Measurements from ENCODE around the gene CDKN1C. TPM values are rescaled to one million over a fixed set of nuclear protein-coding genes. Genes with fewer than 3 reads are reported as not detected.
A peak's percentile ranks its signal among the peaks of the same experiment; 100 is the strongest.

CDKN1C gene
- total RNA-seq, 1 donor from 2014 or later, result 34.8 TPM

DNA sequence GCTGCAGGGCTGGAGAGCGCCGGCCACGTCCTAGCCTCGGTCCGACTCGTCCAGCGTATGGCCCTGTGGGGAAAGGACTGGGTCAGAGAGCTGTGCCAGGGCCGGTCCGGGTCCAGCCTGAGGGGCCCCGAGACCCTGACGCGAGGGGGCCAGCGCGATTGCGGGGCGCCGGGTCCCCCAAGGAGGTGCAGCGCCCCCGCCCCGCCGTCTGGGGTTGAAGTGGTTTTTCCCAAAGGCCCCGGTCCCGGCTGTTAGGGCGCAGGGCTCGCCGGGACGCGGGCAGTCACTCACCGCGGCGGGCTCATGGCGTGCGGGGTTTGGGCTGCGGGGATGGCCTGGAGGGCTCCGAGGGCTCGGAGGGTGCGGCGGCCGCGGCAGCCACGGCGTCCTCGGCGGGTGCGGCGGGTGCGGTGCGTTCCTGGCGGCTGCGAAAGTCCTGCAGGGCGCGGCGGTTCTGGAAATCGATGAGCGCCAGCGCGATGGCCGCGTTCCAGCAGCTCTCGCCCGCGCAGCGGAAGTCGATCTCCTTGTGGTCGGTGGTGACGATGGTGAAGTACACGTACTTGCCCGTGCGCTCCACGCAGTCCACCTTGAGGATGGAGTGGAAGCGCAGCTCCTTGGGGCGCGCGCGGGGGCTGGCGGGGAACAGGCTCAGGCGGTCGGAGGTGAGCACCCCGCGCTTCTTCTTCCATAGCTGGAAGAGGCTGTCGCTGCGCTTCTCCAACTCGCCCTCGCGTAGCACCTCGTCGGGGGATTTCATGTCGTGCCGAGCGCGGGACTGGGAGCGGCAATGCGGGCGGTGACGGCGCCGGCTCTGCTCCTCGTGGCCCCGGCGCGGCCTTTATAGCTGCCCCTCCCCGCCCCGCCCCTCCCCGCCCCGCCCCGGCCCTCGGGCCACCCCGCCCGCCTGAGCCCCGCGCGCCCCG, 43.3 kb upstream of the CDKN1C start, which contains the start of gene PHLDA2:
Gene PHLDA2 (minus strand): TSS at position 816 of the 926 bp plus-strand sequence. CDS start 56 bp downstream, at position 760.
- DNase-seq (ENCODE audit: low read depth), result no peak
- Histone ChIP-seq H3K4me3 (ENCODE audit: low read depth, low read length) (peak within 1 kb of the TSS; percentile 67), H3K36me3 (ENCODE audit: control insufficient read depth, insufficient read depth, low read length) (no peaks in the 10 kb centered on the region), H3K27me3 (ENCODE audit: control insufficient read depth, insufficient read depth, low read length) (no peaks in the 10 kb centered on the region)
- TF ChIP-seq, protein P1, sequence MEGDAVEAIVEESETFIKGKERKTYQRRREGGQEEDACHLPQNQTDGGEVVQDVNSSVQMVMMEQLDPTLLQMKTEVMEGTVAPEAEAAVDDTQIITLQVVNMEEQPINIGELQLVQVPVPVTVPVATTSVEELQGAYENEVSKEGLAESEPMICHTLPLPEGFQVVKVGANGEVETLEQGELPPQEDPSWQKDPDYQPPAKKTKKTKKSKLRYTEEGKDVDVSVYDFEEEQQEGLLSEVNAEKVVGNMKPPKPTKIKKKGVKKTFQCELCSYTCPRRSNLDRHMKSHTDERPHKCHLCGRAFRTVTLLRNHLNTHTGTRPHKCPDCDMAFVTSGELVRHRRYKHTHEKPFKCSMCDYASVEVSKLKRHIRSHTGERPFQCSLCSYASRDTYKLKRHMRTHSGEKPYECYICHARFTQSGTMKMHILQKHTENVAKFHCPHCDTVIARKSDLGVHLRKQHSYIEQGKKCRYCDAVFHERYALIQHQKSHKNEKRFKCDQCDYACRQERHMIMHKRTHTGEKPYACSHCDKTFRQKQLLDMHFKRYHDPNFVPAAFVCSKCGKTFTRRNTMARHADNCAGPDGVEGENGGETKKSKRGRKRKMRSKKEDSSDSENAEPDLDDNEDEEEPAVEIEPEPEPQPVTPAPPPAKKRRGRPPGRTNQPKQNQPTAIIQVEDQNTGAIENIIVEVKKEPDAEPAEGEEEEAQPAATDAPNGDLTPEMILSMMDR (IDR thresholded peaks at IDR 0.05; ENCODE audit: insufficient read depth, low read length, poor library complexity, severe bottlenecking), result no peak

DNA sequence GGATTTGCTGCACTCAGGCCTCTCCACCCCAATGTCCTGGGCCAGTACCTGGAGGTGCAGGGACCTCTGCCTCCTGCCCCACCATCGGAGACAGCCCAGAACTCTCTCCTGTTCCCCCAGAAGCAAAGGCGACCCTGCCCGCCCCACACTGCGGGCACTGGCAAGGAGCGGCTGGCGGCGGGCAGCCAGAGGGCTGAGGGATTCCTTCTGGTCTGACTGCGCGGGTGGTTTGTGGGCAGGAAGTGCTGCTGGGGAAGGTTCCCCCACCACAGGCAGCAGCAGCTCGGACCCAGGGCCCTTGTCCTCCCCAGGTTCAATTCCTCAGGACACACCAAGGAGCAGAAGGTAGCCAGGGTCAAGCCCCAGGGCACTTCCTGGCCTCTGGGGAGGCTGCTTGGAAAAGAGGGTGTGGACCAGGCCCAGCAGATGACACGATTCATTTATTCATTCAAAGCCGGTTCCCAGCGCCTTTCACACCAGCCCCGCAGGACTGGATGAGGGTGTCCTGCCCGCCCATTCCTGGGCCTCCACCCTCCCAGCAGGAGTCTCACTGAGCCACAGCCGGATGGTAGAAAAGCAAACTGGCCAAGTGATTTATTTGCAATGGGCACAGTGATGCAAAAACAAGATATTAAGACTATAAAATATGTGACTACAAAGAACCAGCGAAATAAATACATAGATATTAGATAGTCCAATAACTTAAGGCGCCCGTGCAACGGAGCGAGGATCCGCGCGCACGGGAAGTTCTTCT, 42.5 kb upstream of the CDKN1C start:
- TF ChIP-seq, protein P1 (IDR thresholded peaks at IDR 0.05; ENCODE audit: insufficient read depth, low read length, poor library complexity, severe bottlenecking), result no peak
- H3K36me3 ChIP-seq (ENCODE audit: control insufficient read depth, insufficient read depth, low read length), result no peaks in the 10 kb centered on the region
- H3K27me3 ChIP-seq (ENCODE audit: control insufficient read depth, insufficient read depth, low read length), result no peaks in the 10 kb centered on the region
- DNase-seq (ENCODE audit: low read depth), result no peak
- peak overlapping the region; percentile 67 for H3K4me3 ChIP-seq (ENCODE audit: low read depth, low read length)

DNA sequence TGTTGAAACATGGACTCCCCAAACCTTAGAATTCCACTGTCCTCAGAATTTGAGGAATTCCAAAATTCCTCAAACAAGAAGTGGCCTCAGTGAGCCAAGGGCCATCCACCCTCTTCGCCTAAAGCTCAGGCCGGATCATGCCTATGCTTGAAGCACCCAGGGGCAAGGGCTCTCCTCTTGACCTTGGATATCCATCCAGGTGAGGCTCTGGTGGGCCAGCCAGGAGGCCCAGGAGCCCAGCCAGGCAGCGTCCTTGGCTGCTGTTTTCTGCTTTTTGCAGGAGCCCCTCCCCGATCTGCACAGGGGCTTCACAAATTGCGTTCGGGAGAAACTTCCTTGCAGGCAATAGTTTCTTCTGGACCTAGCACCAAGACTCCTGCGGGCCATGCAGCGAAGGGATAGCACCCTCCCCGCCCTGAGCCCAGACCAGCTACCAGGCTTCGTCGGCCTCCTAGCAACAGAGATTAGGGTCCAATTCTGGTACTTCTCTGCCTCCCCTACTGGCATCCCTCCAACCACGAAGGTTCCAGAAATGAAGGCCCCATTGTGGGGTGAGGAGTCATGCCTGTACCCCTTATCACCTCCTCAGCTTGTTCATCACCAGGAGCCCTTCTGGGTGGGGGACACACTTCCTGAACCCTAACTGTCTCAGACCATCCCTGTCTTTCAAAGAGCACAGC, 41.7 kb upstream of the CDKN1C start:
- Histone ChIP-seq H3K36me3 (ENCODE audit: control insufficient read depth, insufficient read depth, low read length) (no peaks in the 10 kb centered on the region), H3K4me3 (ENCODE audit: low read depth, low read length) (peak overlapping the region; percentile 67), H3K27me3 (ENCODE audit: control insufficient read depth, insufficient read depth, low read length) (no peaks in the 10 kb centered on the region)
- TF ChIP-seq, protein P1 (IDR thresholded peaks at IDR 0.05; ENCODE audit: insufficient read depth, low read length, poor library complexity, severe bottlenecking), result no peak
- no peak for DNase-seq (ENCODE audit: low read depth)

DNA sequence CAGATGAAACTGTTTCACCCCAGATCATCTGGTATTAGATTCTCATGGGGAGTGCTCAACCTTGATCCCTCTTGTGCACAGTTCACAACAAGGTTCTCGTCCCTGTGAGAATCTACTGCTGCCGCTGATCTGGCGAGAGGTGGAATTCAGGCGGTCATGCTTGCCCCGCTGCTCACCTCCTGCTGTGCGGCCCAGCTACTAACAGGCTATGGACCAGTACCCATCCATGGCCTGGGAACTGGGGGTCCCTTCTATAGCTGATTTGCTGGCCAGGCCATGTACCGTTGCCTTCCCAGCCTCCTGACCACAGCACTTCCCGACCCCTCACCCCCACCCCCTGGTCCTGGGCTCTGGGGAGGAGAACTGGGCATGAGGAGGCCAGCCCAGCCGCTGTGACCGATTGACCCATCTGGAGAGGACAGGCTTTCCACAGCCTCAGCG, 41.1 kb upstream of the CDKN1C start:
- no peak for DNase-seq (ENCODE audit: low read depth)
- no peak overlapping the region for H3K4me3 ChIP-seq (ENCODE audit: low read depth, low read length)

More for the DNA sequence above, 41.1 kb upstream of the CDKN1C start:
- no peaks in the 10 kb centered on the region for H3K36me3 ChIP-seq (ENCODE audit: control insufficient read depth, insufficient read depth, low read length)
- no peaks in the 10 kb centered on the region for H3K27me3 ChIP-seq (ENCODE audit: control insufficient read depth, insufficient read depth, low read length)
- TF ChIP-seq, protein P1 (IDR thresholded peaks at IDR 0.05; ENCODE audit: insufficient read depth, low read length, poor library complexity, severe bottlenecking), result no peak

Measured in kidney epithelial cell (primary cell).